Endodermal cell (in vitro differentiated cells): ENCODE data around the gene C1orf21. TPM values are rescaled to one million over a fixed set of nuclear protein-coding genes. Genes with fewer than 3 reads are reported as not detected.

Experiments
- DNase-seq: peaks from one replicate; pipeline ENCODE4 v3.0.0-alpha.2; 2017
- H3K27ac ChIP-seq: 2 replicates; pipeline ENCODE4 v1.5.1; 2013; ENCODE audit warnings: mild to moderate bottlenecking, low read depth, low read length, moderate library complexity
- H3K27me3 ChIP-seq: 2 replicates; pipeline ENCODE4 v1.6.1; 2013; ENCODE audit warnings: mild to moderate bottlenecking, low read length, moderate library complexity; ENCODE audit not compliant: insufficient read depth, control insufficient read depth, poor library complexity, severe bottlenecking
- H3K36me3 ChIP-seq: 2 replicates; pipeline ENCODE4 v1.7.0; 2013; ENCODE audit warnings: mild to moderate bottlenecking, low read length, moderate library complexity; ENCODE audit not compliant: control insufficient read depth, insufficient read depth
- H3K4me1 ChIP-seq: one replicate; pipeline ENCODE4 v1.7.0; 2013; ENCODE audit warnings: low read length; ENCODE audit not compliant: control insufficient read depth, insufficient read depth
- H3K4me3 ChIP-seq: 2 replicates; pipeline ENCODE4 v1.5.1; 2013; ENCODE audit warnings: mild to moderate bottlenecking, low read length, moderate library complexity
- H3K9ac ChIP-seq: 2 replicates; pipeline ENCODE4 v1.6.1; 2013; ENCODE audit warnings: mild to moderate bottlenecking, low read length, moderate library complexity; ENCODE audit not compliant: poor library complexity, severe bottlenecking; ENCODE audit errors: extremely low read depth
- H3K9me3 ChIP-seq: 2 replicates; pipeline ENCODE4 v1.6.1; 2013; ENCODE audit warnings: mild to moderate bottlenecking, low read length, moderate library complexity; ENCODE audit not compliant: control insufficient read depth
- H3K27ac Mint-ChIP-seq: 2 replicates; pipeline ENCODE4 v1.8.0; 2020; ENCODE audit warnings: mixed read lengths
- H3K27me3 Mint-ChIP-seq: 2 replicates; pipeline ENCODE4 v1.8.0; 2021; ENCODE audit warnings: mild to moderate bottlenecking, mixed read lengths; ENCODE audit not compliant: insufficient read depth
- H3K36me3 Mint-ChIP-seq: 2 replicates; pipeline ENCODE4 v1.8.0; 2020; ENCODE audit warnings: low read depth, mixed read lengths
- H3K4me1 Mint-ChIP-seq: 2 replicates; pipeline ENCODE4 v1.8.0; 2020; ENCODE audit warnings: mixed read lengths
- H3K4me3 Mint-ChIP-seq: 2 replicates; pipeline ENCODE4 v1.8.0; 2020; ENCODE audit warnings: mild to moderate bottlenecking, moderate library complexity, mixed read lengths
- H3K9me3 Mint-ChIP-seq: 2 replicates; pipeline ENCODE4 v1.8.0; 2020; ENCODE audit warnings: mild to moderate bottlenecking, mixed read lengths
- CTCF ChIP-seq: fragments of 200-600 bp; sonication (generic); conservative IDR thresholded peaks from 2 replicates; pipeline ENCODE4 v1.5.0; 2021; ENCODE audit warnings: antibody characterized with exemption, mild to moderate bottlenecking
- WGBS, 2 experiments: methylation state at CpG; one replicate each; pipeline versions ENCODE4 v1.1.5 to v1.1.7; 2013; ENCODE audit warnings: missing lambda C conversion rate in 2 of 2, mixed read lengths in 1 of 2; ENCODE audit not compliant: insufficient coverage in 1 of 2, insufficient read length in 1 of 2; 5-methylcytosine and 5-hydroxymethylcytosine counted together
- total RNA-seq, 2 donors: library from RNA; stranded (reverse); fragmentation: NEBNext Ultra II Directional in 1 of 2; extraction: Animal tissue kit (Norgen Biotek cat#: 25700) in 1 of 2; gene quantifications; 2 replicates in 1 of 2; 3 replicates in 1 of 2; pipeline ENCODE4 v1.2.1, GENCODE V29; 2021

The C1orf21 gene
- total RNA-seq, 2 donors from 2014 or later, result 9.1 to 10.2 TPM

- DNase-seq, result no peak
- no peak overlapping the region for H3K27ac Mint-ChIP-seq
- H3K9me3 ChIP-seq, result no peaks in the 10 kb centered on the region
- no peak overlapping the region for H3K4me3 ChIP-seq
- H3K4me3 Mint-ChIP-seq, result no peak overlapping the region
- no peaks in the 10 kb centered on the region for H3K36me3 Mint-ChIP-seq
- H3K9me3 Mint-ChIP-seq, result no peaks in the 10 kb centered on the region
- H3K4me1 ChIP-seq, result no peaks in the 10 kb centered on the region
- H3K4me1 Mint-ChIP-seq, result no peaks in the 10 kb centered on the region
- H3K27ac ChIP-seq, result no peak overlapping the region
- no peak overlapping the region for H3K9ac ChIP-seq
- no peak for TF ChIP-seq CTCF
- H3K27me3 Mint-ChIP-seq, result peaks cover 8% of the 10 kb centered on the region
- H3K36me3 ChIP-seq, result no peaks in the 10 kb centered on the region
- no peaks in the 10 kb centered on the region for H3K27me3 ChIP-seq
These were observed 80.5 kb downstream of the C1orf21 start for GRCh38 chr1:184467295-184467694.

DNA sequence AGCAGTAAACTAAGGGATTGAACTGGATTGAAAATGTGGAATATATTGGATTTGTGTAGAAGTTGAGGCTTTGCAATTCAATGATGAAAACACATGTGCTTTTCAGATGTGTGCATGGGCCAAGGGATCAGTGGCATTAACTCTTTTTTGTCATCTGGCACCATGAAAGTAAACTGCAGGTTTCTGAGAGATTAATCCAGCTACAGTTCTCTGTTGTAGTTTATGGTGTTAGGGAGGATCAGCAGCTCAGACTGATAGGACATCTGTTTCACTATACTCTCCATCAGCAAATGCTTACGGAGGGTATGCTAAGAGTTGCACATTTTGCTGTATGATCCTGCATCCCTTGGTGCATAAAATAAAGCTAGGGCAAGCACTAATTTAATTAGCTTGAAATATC is 82.6 kb downstream of the C1orf21 start:
- H3K27ac ChIP-seq, result no peak overlapping the region
- H3K9me3 ChIP-seq, result peaks cover 8% of the 10 kb centered on the region
- H3K27me3 ChIP-seq, result no peaks in the 10 kb centered on the region
- H3K27ac Mint-ChIP-seq, result no peak overlapping the region
- no peak for TF ChIP-seq CTCF
- no peaks in the 10 kb centered on the region for H3K36me3 Mint-ChIP-seq
- WGBS, 2 experiments, result 91 to 100% methylated on average over 1 of the region's 1 CpG
- H3K4me1 Mint-ChIP-seq, result peaks cover 3% of the 10 kb centered on the region
- peaks cover 2% of the 10 kb centered on the region for H3K27me3 Mint-ChIP-seq
- H3K4me1 ChIP-seq, result no peaks in the 10 kb centered on the region
- H3K9me3 Mint-ChIP-seq, result no peaks in the 10 kb centered on the region
- no peak overlapping the region for H3K9ac ChIP-seq
- H3K36me3 ChIP-seq, result no peaks in the 10 kb centered on the region
- no peak for DNase-seq
- no peak overlapping the region for H3K4me3 ChIP-seq
- H3K4me3 Mint-ChIP-seq, result no peak overlapping the region

DNA sequence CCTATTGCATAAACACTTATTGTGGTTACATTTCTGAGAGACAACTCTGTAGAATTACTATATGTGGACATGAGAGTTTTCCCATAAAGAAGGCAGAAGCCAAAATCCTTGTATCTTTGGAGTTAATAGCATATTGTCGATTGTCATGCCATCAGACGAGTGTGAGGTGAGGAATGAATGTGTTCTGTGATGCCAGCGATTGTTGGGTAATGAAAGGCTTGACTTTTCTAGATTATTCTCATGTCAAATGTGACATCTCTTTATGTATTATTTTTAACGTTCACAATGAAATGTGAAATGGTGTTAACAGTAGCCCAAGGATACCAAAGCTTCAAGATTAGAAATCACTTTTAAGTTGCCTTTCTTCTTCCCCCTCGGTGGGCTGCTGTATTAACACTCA is 84.9 kb downstream of the C1orf21 start:
- Histone ChIP-seq H3K4me1 (no peaks in the 10 kb centered on the region), H3K27ac (no peak overlapping the region), H3K36me3 (no peaks in the 10 kb centered on the region), H3K27me3 (no peaks in the 10 kb centered on the region), H3K9me3 (peaks cover 8% of the 10 kb centered on the region), H3K4me3 (no peak overlapping the region), H3K9ac (no peak overlapping the region)
- H3K27me3 Mint-ChIP-seq, result no peaks in the 10 kb centered on the region
- H3K9me3 Mint-ChIP-seq, result no peaks in the 10 kb centered on the region
- H3K27ac Mint-ChIP-seq, result no peak overlapping the region
- no peaks in the 10 kb centered on the region for H3K36me3 Mint-ChIP-seq
- 68 to 98% methylated on average over 3 to 5 of the region's 5 CpGs for WGBS, 2 experiments
- H3K4me3 Mint-ChIP-seq, result no peak overlapping the region
- peaks cover 3% of the 10 kb centered on the region for H3K4me1 Mint-ChIP-seq
- no peak for DNase-seq
- no peak for TF ChIP-seq CTCF
